ENCODE measurements around the gene ACSS1. TPM values are rescaled to one million over a fixed set of nuclear protein-coding genes. Genes with fewer than 3 reads are reported as not detected.
A peak's percentile ranks its signal among the peaks of the same experiment; 100 is the strongest.

ACSS1 gene
- total and polyA plus RNA-seq, 2 of the 8 experiments (the other 6 are each of a cell fraction or from before 2014, with no cell fraction given) = 2.6 to 3.4 TPM

GRCh38 chr20:25081065-25081729 is 23.3 kb upstream of the ACSS1 start (continued):
- no peak for TF ChIP-seq HDAC6 (IDR thresholded peaks at IDR 0.05; ENCODE audit: low read depth, low read length)
- TF ChIP-seq KDM5A (IDR thresholded peaks at IDR 0.05; ENCODE audit: low read length) = no peak
- no peak for TF ChIP-seq NANOG (IDR thresholded peaks at IDR 0.05; ENCODE audit: insufficient read depth, low read depth, low read length, poor library complexity, severe bottlenecking)
- 0 out of 2 replicates have a peak, but pooled peaks have one; percentile 21 for TF ChIP-seq TBP (IDR thresholded peaks at IDR 0.05; ENCODE audit: low read depth, low read length)
- TF ChIP-seq ASH2L (IDR thresholded peaks at IDR 0.05; ENCODE audit: low read length) = peak; percentile 57
- peak; percentile 79 for TF ChIP-seq KDM4A (IDR thresholded peaks at IDR 0.05; ENCODE audit: low read depth, low read length, severe bottlenecking)
- no peak for TF ChIP-seq ATF3 (IDR thresholded peaks at IDR 0.05; ENCODE audit: insufficient read depth, low read depth, low read length)
- TF ChIP-seq CEBPB (IDR thresholded peaks at IDR 0.05; ENCODE audit: low read depth, low read length) = no peak
- TF ChIP-seq POU5F1 (IDR thresholded peaks at IDR 0.05; ENCODE audit: low read depth, low read length) = no peak
- TF ChIP-seq SIN3A (conservative IDR thresholded peaks at IDR 0.05 in 1 of 2, IDR thresholded peaks at IDR 0.05 in 1 of 2; ENCODE audit: low read depth in 1 of 2, low read length in 2 of 2) = peak; percentile 93 to 96
- no peak for TF ChIP-seq CREB1 (IDR thresholded peaks at IDR 0.05)
- TF ChIP-seq JUN (IDR thresholded peaks at IDR 0.05; ENCODE audit: low read depth, low read length) = no peak
- TF ChIP-seq YY1 (IDR thresholded peaks at IDR 0.05; ENCODE audit: low read depth, low read length) = no peak
- TF ChIP-seq CBX8 (IDR thresholded peaks at IDR 0.05; ENCODE audit: borderline replicate concordance, low read depth, low read length) = no peak
- no peak for TF ChIP-seq BACH1 (IDR thresholded peaks at IDR 0.05; ENCODE audit: low read length)
